HepG2 (cell line): ENCODE measurements around the gene EGF. TPM values are rescaled to one million over a fixed set of nuclear protein-coding genes. Genes with fewer than 3 reads are reported as not detected.

ENCODE experiments used
- ATAC-seq: fragments of 200-7000 bp; cut with Tn5 transposase; 3 replicates; pipeline ENCODE4 v1.9.1; 2020; ENCODE audit warnings: mild to moderate bottlenecking, moderate library complexity
- BruUV-seq: library from RNA; stranded (reverse); fragments of 400-500 nt; replicated peaks from 2 replicates; lab custom pipeline; 2021; lab: Mats Ljungman, UMichigan
- CTCF ChIA-PET: fragments of 300-600 bp; formaldehyde crosslinking; extraction: SDS; loops from one replicate; lab custom pipeline; 2021; ENCODE audit warnings: low total read pairs, inconsistent platforms, low intra/inter-chr PET ratio; lab: Yijun Ruan, JAX
- POLR2A ChIA-PET: fragments of 350-600 bp; sonication (Branson Sonifier 250); formaldehyde crosslinking; loops from one replicate; lab custom pipeline; 2020; ENCODE audit warnings: antibody characterized with exemption, inconsistent platforms; lab: Yijun Ruan, JAX
- DNase-seq: peaks from one replicate; pipeline ENCODE4 v3.0.0-alpha.2; 2015; ENCODE audit warnings: low spot score
- FAIRE-seq: peaks from 3 replicates; lab custom pipeline; 2011; peaks lifted over from hg19 to GRCh38; lab: Jason Lieb, UNC
- H2AFZ ChIP-seq: one replicate; pipeline ENCODE4 v1.6.1; 2011; ENCODE audit warnings: low read length, inconsistent platforms
- H3K27ac ChIP-seq: fragments of 300-600 bp; 3 replicates; pipeline ENCODE4 v1.8.0; 2011; ENCODE audit warnings: mixed run types, mild to moderate bottlenecking, mixed read lengths, low read length, inconsistent platforms; ENCODE audit not compliant: insufficient read depth; ENCODE audit errors: extremely low read length
- H3K27me3 ChIP-seq, 2 experiments: fragments of 200-600 bp in 1 of 2; 2 replicates in 1 of 2; 3 replicates in 1 of 2; pipeline versions ENCODE4 v1.6.0 to v1.8.0; 2011; ENCODE audit warnings: low read length in 2 of 2, mild to moderate bottlenecking in 2 of 2, moderate library complexity in 2 of 2, inconsistent platforms in 1 of 2; ENCODE audit not compliant: insufficient read depth in 2 of 2, control insufficient read depth in 1 of 2
- H3K36me3 ChIP-seq, 2 experiments: fragments of 200-600 bp in 1 of 2; replicated peaks in 1 of 2; 2 replicates in 1 of 2; 3 replicates in 1 of 2; pipeline versions ENCODE4 v1.5.1 to v1.8.0; 2011; ENCODE audit warnings: low read length in 2 of 2, inconsistent platforms in 1 of 2; ENCODE audit not compliant: insufficient read depth in 2 of 2, control insufficient read depth in 1 of 2
- H3K4me1 ChIP-seq: 2 replicates; pipeline ENCODE4 v1.5.1; 2012; ENCODE audit warnings: low read length, inconsistent platforms; ENCODE audit not compliant: insufficient read depth
- H3K4me2 ChIP-seq: 2 replicates; pipeline ENCODE4 v1.6.0; 2011; ENCODE audit warnings: low read depth, low read length, inconsistent platforms
- H3K4me3 ChIP-seq, 3 experiments: fragments of 200-600 bp in 1 of 3; sonication (generic), shearing (Covaris generic) in 1 of 3; replicated peaks in 1 of 3; 2 replicates each; pipeline ENCODE4 v1.5.1; 2011 to 2016; ENCODE audit warnings: low read length in 3 of 3, inconsistent platforms in 2 of 3, low read depth in 2 of 3, mild to moderate bottlenecking in 2 of 3, control low read depth in 1 of 3, mixed read lengths in 1 of 3; ENCODE audit not compliant: insufficient read depth in 1 of 3
- H3K79me2 ChIP-seq: one replicate; pipeline ENCODE4 v1.6.1; 2011; ENCODE audit warnings: low read length, inconsistent platforms; ENCODE audit not compliant: insufficient read depth
- H3K9ac ChIP-seq: 2 replicates; pipeline ENCODE4 v1.6.0; 2011; ENCODE audit warnings: mild to moderate bottlenecking, low read depth, low read length, inconsistent platforms; ENCODE audit not compliant: insufficient read depth
- H3K9me3 ChIP-seq: 2 replicates; pipeline ENCODE4 v1.5.1; 2012; ENCODE audit warnings: mild to moderate bottlenecking, low read length
- H4K20me1 ChIP-seq: 2 replicates; pipeline ENCODE4 v1.6.0; 2011; ENCODE audit warnings: inconsistent platforms, mild to moderate bottlenecking, low read length, moderate library complexity; ENCODE audit not compliant: insufficient read depth
- ASH2L ChIP-seq: fragments of 300-600, 200-600 bp; sonication (generic); IDR thresholded peaks from 2 replicates; pipeline ENCODE4 v1.7.0; 2017; ENCODE audit warnings: low read depth, mild to moderate bottlenecking, moderate library complexity, mixed read lengths, low read length; ENCODE audit not compliant: insufficient read length
- CAMTA2 ChIP-seq: sonication (generic); formaldehyde crosslinking; IDR thresholded peaks from 2 replicates; pipeline ENCODE4 v1.4.0; 2020; ENCODE audit warnings: mild to moderate bottlenecking, missing genetic modification reagents, borderline replicate concordance
- FOXO1 ChIP-seq: sonication (generic); formaldehyde crosslinking; IDR thresholded peaks from 2 replicates; pipeline ENCODE4 v1.4.0; 2020; ENCODE audit warnings: missing genetic modification reagents
- HDAC2 ChIP-seq: sonication (generic); formaldehyde crosslinking; IDR thresholded peaks from 2 replicates; pipeline ENCODE4 v1.4.0; 2020; ENCODE audit warnings: missing genetic modification reagents
- IRF2 ChIP-seq: IDR thresholded peaks from 2 replicates; pipeline ENCODE4 v1.6.1; 2018; ENCODE audit warnings: missing genetic modification reagents, missing compliant biosample characterization
- MTERF4 ChIP-seq: sonication (generic); formaldehyde crosslinking; IDR thresholded peaks from 2 replicates; pipeline ENCODE4 v1.8.0; 2023; ENCODE audit warnings: mild to moderate bottlenecking, missing genetic modification reagents
- NCOR1 ChIP-seq: fragments of 200-600 bp; sonication (generic); IDR thresholded peaks from 2 replicates; pipeline ENCODE4 v1.7.0; 2017; ENCODE audit warnings: antibody characterized with exemption, low read length, borderline replicate concordance
- PTBP1 ChIP-seq: fragments of 200-400 bp; formaldehyde crosslinking; IDR thresholded peaks from 2 replicates; pipeline ENCODE4 v1.6.1; 2018; ENCODE audit warnings: low read length, low read depth; ENCODE audit not compliant: poor library complexity, severe bottlenecking
- SP5 ChIP-seq: IDR thresholded peaks from 2 replicates; pipeline ENCODE4 v1.6.1; 2016; ENCODE audit warnings: low read depth, borderline replicate concordance
- TERF1 ChIP-seq: sonication (generic); formaldehyde crosslinking; IDR thresholded peaks from 2 replicates; pipeline ENCODE4 v1.8.0; 2022; ENCODE audit warnings: mild to moderate bottlenecking, missing genetic modification reagents, moderate library complexity
- TMF1 ChIP-seq: sonication (generic); formaldehyde crosslinking; IDR thresholded peaks from 2 replicates; pipeline ENCODE4 v1.8.1; 2022; ENCODE audit warnings: low read depth, missing genetic modification reagents
- ZFP36L2 ChIP-seq: sonication (generic); formaldehyde crosslinking; IDR thresholded peaks from 2 replicates; pipeline ENCODE4 v1.4.0; 2020; ENCODE audit warnings: missing genetic modification reagents
- ZNF761 ChIP-seq: sonication (generic); formaldehyde crosslinking; conservative IDR thresholded peaks from 2 replicates; pipeline ENCODE4 v1.4.0; 2020; ENCODE audit warnings: mild to moderate bottlenecking, missing genetic modification reagents
- ZNF788 ChIP-seq: sonication (generic); formaldehyde crosslinking; IDR thresholded peaks from 2 replicates; pipeline ENCODE4 v1.5.0; 2020; ENCODE audit warnings: mild to moderate bottlenecking, missing genetic modification reagents, borderline replicate concordance
- ZUFSP ChIP-seq: sonication (generic); formaldehyde crosslinking; IDR thresholded peaks from 2 replicates; pipeline ENCODE4 v1.9.0; 2021; ENCODE audit warnings: missing genetic modification reagents, mild to moderate bottlenecking, borderline replicate concordance
- WGBS: methylation state at CpG from one replicate; pipeline ENCODE4 v1.1.6; 2017; ENCODE audit warnings: low lambda C conversion rate; 5-methylcytosine and 5-hydroxymethylcytosine counted together
- in situ Hi-C: cut with HindIII; loops from 2 replicates; pipeline ENCODE4 v1.10.0; 2017; ENCODE audit warnings: low pct_unique_long_range_greater_than_20kb; ENCODE audit not compliant: extremely low pct_ligation_motif_present
- intact Hi-C: fragments of 100-400 bp; cut with micrococcal nuclease; formaldehyde crosslinking; loops from one replicate; pipeline ENCODE4 v1.10.0; 2022; ENCODE audit not compliant: unreplicated experiment
- polyA plus RNA-seq, 8 experiments: library from polyadenylated mRNA; depleted of rRNA in 3 of 8; stranded (reverse) in 7 of 8; unstranded in 1 of 8; fragments of >200 nt; fragmentation: Illumina TruSeq in 4 of 8; extraction: Trizol in 4 of 8; gene quantifications; 2 replicates each; pipeline versions ENCODE4 v1.2.1 to v1.2.3, GENCODE V29; 2011 to 2016; ENCODE audit warnings: low read depth in 4 of 8, missing spikeins in 1 of 8, mixed read lengths in 1 of 8; ENCODE audit not compliant: insufficient read depth in 1 of 8
- total RNA-seq, 5 experiments: library from RNA; depleted of rRNA; stranded (reverse); fragments of >200 nt; fragmentation: Illumina TruSeq; extraction: Trizol; gene quantifications; 2 replicates each; pipeline ENCODE4 v1.2.3, GENCODE V29; 2016; ENCODE audit warnings: low read depth in 1 of 5
- TF ChIP-seq, protein P1 (sequence below): sonication (generic); formaldehyde crosslinking; IDR thresholded peaks from 2 replicates; pipeline ENCODE4 v1.4.0; 2020; ENCODE audit warnings: mild to moderate bottlenecking, missing genetic modification reagents
- TF ChIP-seq, protein P2 (sequence below): sonication (generic); formaldehyde crosslinking; IDR thresholded peaks from 2 replicates; pipeline ENCODE4 v1.8.0; 2022; ENCODE audit warnings: mild to moderate bottlenecking, missing genetic modification reagents
- TF ChIP-seq, protein P3 (sequence below): sonication (generic); formaldehyde crosslinking; IDR thresholded peaks from 2 replicates; pipeline ENCODE4 v1.4.0; 2020; ENCODE audit warnings: missing genetic modification reagents, borderline replicate concordance

The EGF gene
- total and polyA plus RNA-seq, 2 of the 13 experiments (the other 11 are each of a cell fraction or from before 2014, with no cell fraction given), result 0.07 to 0.08 TPM

DNA sequence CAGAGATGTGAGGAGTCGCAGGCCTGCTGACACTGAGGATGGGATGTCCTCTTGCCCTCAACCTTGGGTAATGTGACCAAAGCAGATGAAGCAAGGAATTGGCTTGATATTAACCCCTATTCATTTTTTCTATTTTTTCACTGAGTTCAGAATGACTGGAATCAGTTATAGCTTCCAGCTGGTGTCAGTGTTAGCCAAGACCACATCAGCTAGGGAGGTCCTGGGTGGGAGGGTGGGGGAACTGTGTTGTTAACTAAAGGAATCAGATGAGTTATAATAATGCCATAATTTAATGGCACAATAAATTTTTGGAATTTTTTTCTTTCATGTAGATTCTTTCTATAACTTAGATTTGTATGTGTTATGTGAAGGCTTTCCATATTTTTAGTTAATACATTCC is 91.9 kb downstream of the EGF start:
- POLR2A ChIA-PET, result no interaction called here
- TF ChIP-seq ZUFSP (CRISPR knock-in tag) (no peak), ZNF788 (CRISPR knock-in tag) (no peak), FOXO1 (no peak), TMF1 (CRISPR knock-in tag) (no peak), NCOR1 (no peak), CAMTA2 (CRISPR knock-in tag) (no peak), MTERF4 (no peak), PTBP1 (no peak), SP5 (CRISPR knock-in tag) (no peak), ZNF761 (no peak), IRF2 (CRISPR knock-in tag) (no peak), ZFP36L2 (CRISPR knock-in tag) (no peak), HDAC2 (CRISPR knock-in tag) (no peak), TERF1 (no peak), ASH2L (no peak)
- TF ChIP-seq, protein P1, sequence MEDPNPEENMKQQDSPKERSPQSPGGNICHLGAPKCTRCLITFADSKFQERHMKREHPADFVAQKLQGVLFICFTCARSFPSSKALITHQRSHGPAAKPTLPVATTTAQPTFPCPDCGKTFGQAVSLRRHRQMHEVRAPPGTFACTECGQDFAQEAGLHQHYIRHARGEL, result no peak
- TF ChIP-seq, protein P2, sequence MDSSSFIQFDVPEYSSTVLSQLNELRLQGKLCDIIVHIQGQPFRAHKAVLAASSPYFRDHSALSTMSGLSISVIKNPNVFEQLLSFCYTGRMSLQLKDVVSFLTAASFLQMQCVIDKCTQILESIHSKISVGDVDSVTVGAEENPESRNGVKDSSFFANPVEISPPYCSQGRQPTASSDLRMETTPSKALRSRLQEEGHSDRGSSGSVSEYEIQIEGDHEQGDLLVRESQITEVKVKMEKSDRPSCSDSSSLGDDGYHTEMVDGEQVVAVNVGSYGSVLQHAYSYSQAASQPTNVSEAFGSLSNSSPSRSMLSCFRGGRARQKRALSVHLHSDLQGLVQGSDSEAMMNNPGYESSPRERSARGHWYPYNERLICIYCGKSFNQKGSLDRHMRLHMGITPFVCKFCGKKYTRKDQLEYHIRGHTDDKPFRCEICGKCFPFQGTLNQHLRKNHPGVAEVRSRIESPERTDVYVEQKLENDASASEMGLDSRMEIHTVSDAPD (CRISPR knock-in tag), result no peak
- TF ChIP-seq, protein P3, sequence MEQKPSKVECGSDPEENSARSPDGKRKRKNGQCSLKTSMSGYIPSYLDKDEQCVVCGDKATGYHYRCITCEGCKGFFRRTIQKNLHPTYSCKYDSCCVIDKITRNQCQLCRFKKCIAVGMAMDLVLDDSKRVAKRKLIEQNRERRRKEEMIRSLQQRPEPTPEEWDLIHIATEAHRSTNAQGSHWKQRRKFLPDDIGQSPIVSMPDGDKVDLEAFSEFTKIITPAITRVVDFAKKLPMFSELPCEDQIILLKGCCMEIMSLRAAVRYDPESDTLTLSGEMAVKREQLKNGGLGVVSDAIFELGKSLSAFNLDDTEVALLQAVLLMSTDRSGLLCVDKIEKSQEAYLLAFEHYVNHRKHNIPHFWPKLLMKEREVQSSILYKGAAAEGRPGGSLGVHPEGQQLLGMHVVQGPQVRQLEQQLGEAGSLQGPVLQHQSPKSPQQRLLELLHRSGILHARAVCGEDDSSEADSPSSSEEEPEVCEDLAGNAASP (CRISPR knock-in tag), result no peak

More for the DNA sequence above, 91.9 kb downstream of the EGF start:
- CTCF ChIA-PET, result interaction anchor here (1.1 to 3.8 kb wide), 3 partner anchors 207 to 510 kb away, joined by 6 to 49 read pairs (median 30); no protein-coding TSS in a partner anchor
- DNase-seq (no peak), ATAC-seq (no peak), FAIRE-seq (no peak)
- H3K4me2 ChIP-seq, result no peak overlapping the region
- no peak overlapping the region for H2AFZ ChIP-seq
- intact Hi-C loops, result no loop called here
- in situ Hi-C loops, result loop anchor here (10.0 to 25.0 kb wide), 2 partner anchors 310 to 1633 kb away; no protein-coding TSS in a partner anchor
- no peak overlapping the region for H3K9ac ChIP-seq
- no peaks in the 10 kb centered on the region for H3K79me2 ChIP-seq
- no peak overlapping the region for H3K27ac ChIP-seq
- WGBS, result 47% methylated on average over 1 of the region's 1 CpG
- no peaks in the 10 kb centered on the region for H3K27me3 ChIP-seq
- no peak overlapping the region for H3K4me3 ChIP-seq
- peaks cover 31% of the 10 kb centered on the region for H3K4me1 ChIP-seq
- H3K9me3 ChIP-seq, result no peaks in the 10 kb centered on the region
- H4K20me1 ChIP-seq, result no peaks in the 10 kb centered on the region
- H3K36me3 ChIP-seq, result no peaks in the 10 kb centered on the region
- BruUV-seq, result no TSS peak
